Activated CD4-positive, alpha-beta T cell treated with anti-CD3 and anti-CD28 coated beads, Interleukin-2, amount 10 ng/mL, durations not matched to agents 24 days and 14 days (primary cell): ENCODE results near the gene SIPA1L2. TPM values are rescaled to one million over a fixed set of nuclear protein-coding genes. Genes with fewer than 3 reads are reported as not detected.

Experiments
- DNase-seq: peaks from one replicate; pipeline ENCODE4 v3.0.0; 2022
- H3K27ac Mint-ChIP-seq: one replicate; pipeline ENCODE4 v1.8.0; 2022; ENCODE audit warnings: mild to moderate bottlenecking, mixed read lengths
- H3K27me3 Mint-ChIP-seq: one replicate; pipeline ENCODE4 v1.8.0; 2022; ENCODE audit warnings: mixed read lengths
- H3K36me3 Mint-ChIP-seq: one replicate; pipeline ENCODE4 v1.8.0; 2022; ENCODE audit warnings: low read depth, mild to moderate bottlenecking, mixed read lengths
- H3K4me1 Mint-ChIP-seq: one replicate; pipeline ENCODE4 v1.8.0; 2021; ENCODE audit warnings: mixed read lengths
- H3K4me3 Mint-ChIP-seq: one replicate; pipeline ENCODE4 v1.8.0; 2022; ENCODE audit warnings: mild to moderate bottlenecking, moderate library complexity, mixed read lengths
- H3K9me3 Mint-ChIP-seq: one replicate; pipeline ENCODE4 v1.8.0; 2021; ENCODE audit warnings: mixed read lengths
- intact Hi-C: fragments of 100-400 bp; cut with micrococcal nuclease; formaldehyde crosslinking; loops from one replicate; pipeline ENCODE4 v1.15.1; 2023
- total RNA-seq: library from RNA; stranded (reverse); gene quantifications from 2 replicates; pipeline ENCODE4 v1.2.3, GENCODE V29; 2022

SIPA1L2 gene
- total RNA-seq, 1 donor from 2014 or later = 4.1 TPM

DNA sequence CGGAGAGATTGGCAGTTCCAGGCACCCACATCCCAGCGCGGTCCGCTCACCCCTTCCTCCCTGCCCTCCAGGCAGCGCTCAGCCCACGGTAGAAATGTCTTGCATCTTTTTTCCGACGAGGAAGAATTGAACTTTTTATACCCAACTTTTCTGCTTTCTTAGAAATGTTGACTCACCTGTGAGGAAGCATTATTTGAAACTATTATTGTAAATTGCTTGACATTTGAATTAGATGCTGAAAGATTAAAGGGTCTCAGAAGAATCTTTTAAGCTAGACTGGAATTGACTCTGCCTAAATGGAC is 912 bp upstream of the SIPA1L2 start:
- Mint-ChIP-seq H3K27me3 (peaks cover 56% of the 10 kb centered on the region), H3K4me3 (peak overlapping the region; percentile 87), H3K27ac (peak overlapping the region; percentile 48), H3K36me3 (no peaks in the 10 kb centered on the region), H3K9me3 (no peaks in the 10 kb centered on the region), H3K4me1 (peaks cover 22% of the 10 kb centered on the region)
- no peak for DNase-seq
- intact Hi-C loops = loop anchor here (2.0 to 10.0 kb wide), 3 partner anchors 320 to 674 kb away; partner anchors contain the start of gene NTPCR

- peak; percentile 71 for DNase-seq
- H3K4me1 Mint-ChIP-seq = peaks cover 22% of the 10 kb centered on the region
- no peaks in the 10 kb centered on the region for H3K36me3 Mint-ChIP-seq
- H3K9me3 Mint-ChIP-seq = no peaks in the 10 kb centered on the region
- intact Hi-C loops = loop anchor here (2.0 to 10.0 kb wide), 4 partner anchors 175 to 675 kb away; partner anchors contain the start of gene NTPCR
- peak overlapping the region; percentile 76 for H3K27ac Mint-ChIP-seq
- peaks cover 52% of the 10 kb centered on the region for H3K27me3 Mint-ChIP-seq
- H3K4me3 Mint-ChIP-seq = peak overlapping the region; percentile 87
Measured at GRCh38 chr1:232629250-232630046, 485 bp downstream of the SIPA1L2 start.

- intact Hi-C loops = loop anchor here (10.0 kb wide), 1 partner anchor 174 kb away; no protein-coding TSS in a partner anchor
- Mint-ChIP-seq H3K27ac (peak overlapping the region; percentile 76), H3K4me1 (peaks cover 22% of the 10 kb centered on the region), H3K36me3 (no peaks in the 10 kb centered on the region), H3K4me3 (peak overlapping the region; percentile 87), H3K27me3 (peaks cover 47% of the 10 kb centered on the region), H3K9me3 (no peaks in the 10 kb centered on the region)
- DNase-seq = no peak
Measured at GRCh38 chr1:232628335-232629249, 1.3 kb downstream of the SIPA1L2 start.

GRCh38 chr1:232627645-232628334 is 2.1 kb downstream of the SIPA1L2 start:
- peaks cover 22% of the 10 kb centered on the region for H3K4me1 Mint-ChIP-seq
- peaks cover 44% of the 10 kb centered on the region for H3K27me3 Mint-ChIP-seq
- peak overlapping the region; percentile 87 for H3K4me3 Mint-ChIP-seq
- peak; percentile 74 for DNase-seq
- H3K27ac Mint-ChIP-seq = no peak overlapping the region
- H3K9me3 Mint-ChIP-seq = no peaks in the 10 kb centered on the region
- H3K36me3 Mint-ChIP-seq = no peaks in the 10 kb centered on the region
- intact Hi-C loops = loop anchor here (1.0 to 10.0 kb wide), 2 partner anchors 173 to 761 kb away; no protein-coding TSS in a partner anchor

DNA sequence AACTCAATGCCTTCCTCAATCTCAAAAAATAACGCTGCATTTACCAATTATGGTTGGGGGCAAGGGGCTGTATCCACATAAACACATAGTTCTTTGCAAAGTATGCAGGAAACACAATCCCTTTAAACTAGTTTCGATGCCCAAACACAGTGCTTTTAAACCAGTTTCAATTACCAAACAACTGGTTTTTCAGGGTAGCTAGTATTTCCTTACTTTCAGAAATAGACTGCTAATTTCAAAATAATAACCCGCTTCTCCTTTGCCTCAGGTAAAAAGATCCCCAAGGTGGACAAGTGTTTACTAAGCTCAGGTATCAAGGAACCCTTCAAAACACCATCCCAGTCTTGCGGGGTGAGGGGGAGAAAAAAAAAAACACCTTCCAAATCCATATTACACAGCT is 2.8 kb downstream of the SIPA1L2 start:
- intact Hi-C loops = loop anchor here (1.0 to 10.0 kb wide), 2 partner anchors 172 to 761 kb away; no protein-coding TSS in a partner anchor
- peaks cover 22% of the 10 kb centered on the region for H3K4me1 Mint-ChIP-seq
- H3K9me3 Mint-ChIP-seq = no peaks in the 10 kb centered on the region
- H3K4me3 Mint-ChIP-seq = no peak overlapping the region
- H3K27ac Mint-ChIP-seq = no peak overlapping the region
- H3K36me3 Mint-ChIP-seq = no peaks in the 10 kb centered on the region
- DNase-seq = no peak
- H3K27me3 Mint-ChIP-seq = peaks cover 38% of the 10 kb centered on the region

GRCh38 chr1:232626452-232626851 is 3.5 kb downstream of the SIPA1L2 start:
- no peak overlapping the region for H3K4me3 Mint-ChIP-seq

DNA sequence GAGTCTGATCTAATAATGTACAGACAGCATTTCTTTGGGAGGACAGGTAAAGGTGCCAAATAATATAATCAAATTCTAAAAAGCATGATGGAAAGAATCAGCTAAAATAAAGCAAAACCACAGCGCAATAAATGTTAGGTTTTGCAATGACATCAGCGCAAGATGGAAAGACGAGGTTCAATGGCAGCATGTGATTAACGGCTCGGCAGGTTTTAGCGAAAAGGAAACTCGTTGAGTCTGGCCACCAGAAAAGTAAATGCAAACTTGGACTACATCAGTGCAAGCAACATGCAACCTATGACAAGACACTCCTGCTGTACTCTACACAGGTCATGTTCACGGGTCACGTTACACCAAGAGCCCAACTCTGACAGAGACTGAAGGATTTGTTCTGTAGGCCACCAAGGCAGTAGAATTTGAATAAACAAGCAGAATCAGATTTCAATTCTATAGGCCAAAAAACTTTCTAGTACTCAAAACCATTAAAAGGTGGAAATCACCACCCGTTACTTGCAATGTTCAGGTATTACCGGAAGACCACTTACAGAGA is 4.5 kb downstream of the SIPA1L2 start:
- Mint-ChIP-seq H3K9me3 (no peaks in the 10 kb centered on the region), H3K36me3 (no peaks in the 10 kb centered on the region), H3K27me3 (peaks cover 26% of the 10 kb centered on the region), H3K4me3 (no peak overlapping the region), H3K27ac (no peak overlapping the region), H3K4me1 (peaks cover 14% of the 10 kb centered on the region)
- intact Hi-C loops = loop anchor here (10.0 kb wide), 1 partner anchor 171 kb away; no protein-coding TSS in a partner anchor
- DNase-seq = no peak

More at GRCh38 chr1:232626452-232626851, 3.5 kb downstream of the SIPA1L2 start:
- Mint-ChIP-seq H3K4me1 (peaks cover 22% of the 10 kb centered on the region), H3K27me3 (peaks cover 34% of the 10 kb centered on the region), H3K27ac (no peak overlapping the region), H3K36me3 (no peaks in the 10 kb centered on the region), H3K9me3 (no peaks in the 10 kb centered on the region)
- intact Hi-C loops = loop anchor here (10.0 kb wide), 1 partner anchor 172 kb away; no protein-coding TSS in a partner anchor
- DNase-seq = no peak

GRCh38 chr1:232624546-232625281 is 5.2 kb downstream of the SIPA1L2 start:
- H3K9me3 Mint-ChIP-seq = no peaks in the 10 kb centered on the region
- H3K36me3 Mint-ChIP-seq = no peaks in the 10 kb centered on the region
- no peak overlapping the region for H3K27ac Mint-ChIP-seq
- peaks cover 26% of the 10 kb centered on the region for H3K27me3 Mint-ChIP-seq
- intact Hi-C loops = loop anchor here (10.0 kb wide), 1 partner anchor 170 kb away; no protein-coding TSS in a partner anchor
- no peak for DNase-seq
- H3K4me3 Mint-ChIP-seq = no peak overlapping the region
- peaks cover 14% of the 10 kb centered on the region for H3K4me1 Mint-ChIP-seq

DNA sequence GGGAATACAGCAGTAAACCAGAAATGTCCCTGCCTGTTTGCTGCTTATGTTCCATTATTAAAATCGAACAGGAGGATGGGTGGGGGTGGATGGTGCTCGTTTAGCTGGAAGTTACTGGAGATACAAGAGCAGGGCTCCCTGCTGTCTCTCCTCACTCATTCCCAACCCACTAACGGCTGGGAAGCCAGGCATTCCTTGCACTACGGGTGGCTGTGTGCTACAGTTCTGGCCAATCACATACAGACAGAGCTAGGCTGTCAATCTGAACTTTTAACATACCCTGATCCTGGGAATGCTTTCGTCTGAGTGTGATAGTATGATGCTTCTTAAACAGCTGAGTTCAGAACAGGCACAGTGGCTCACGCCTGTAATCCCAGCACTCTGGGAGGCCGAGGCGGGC is 7.0 kb downstream of the SIPA1L2 start:
- H3K4me1 Mint-ChIP-seq = peaks cover 5% of the 10 kb centered on the region
- no peak for DNase-seq
- no peak overlapping the region for H3K4me3 Mint-ChIP-seq
- no peaks in the 10 kb centered on the region for H3K9me3 Mint-ChIP-seq
- H3K36me3 Mint-ChIP-seq = no peaks in the 10 kb centered on the region
- H3K27ac Mint-ChIP-seq = no peak overlapping the region
- intact Hi-C loops = loop anchor here (10.0 kb wide), 1 partner anchor 168 kb away; no protein-coding TSS in a partner anchor
- peaks cover 13% of the 10 kb centered on the region for H3K27me3 Mint-ChIP-seq

DNA sequence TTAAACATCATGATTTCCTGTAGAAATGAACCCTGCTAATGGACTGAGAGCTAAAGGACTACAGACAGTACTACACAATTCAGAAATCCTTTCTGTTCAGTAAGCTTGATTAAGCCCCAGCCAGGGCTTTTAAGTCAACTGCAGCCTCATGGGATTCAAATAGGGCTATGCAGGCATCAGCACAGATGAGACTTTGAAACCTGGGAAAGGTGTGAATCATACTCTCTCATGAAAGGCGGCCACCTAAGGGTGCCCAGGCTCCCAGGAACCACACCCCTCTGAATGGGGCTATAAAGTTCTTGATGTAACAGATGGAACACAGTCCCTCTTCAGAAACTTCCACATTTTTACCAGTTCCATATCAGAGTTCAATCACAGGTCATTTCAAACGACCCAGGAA is 7.6 kb downstream of the SIPA1L2 start:
- no peak for DNase-seq
- Mint-ChIP-seq H3K36me3 (no peaks in the 10 kb centered on the region), H3K4me3 (no peak overlapping the region), H3K27me3 (peaks cover 13% of the 10 kb centered on the region), H3K27ac (no peak overlapping the region), H3K9me3 (no peaks in the 10 kb centered on the region), H3K4me1 (peaks cover under 1% of the 10 kb centered on the region)
- intact Hi-C loops = loop anchor here (10.0 kb wide), 1 partner anchor 168 kb away; no protein-coding TSS in a partner anchor

GRCh38 chr1:232621050-232621449 is 8.9 kb downstream of the SIPA1L2 start:
- Mint-ChIP-seq H3K36me3 (no peaks in the 10 kb centered on the region), H3K27ac (no peak overlapping the region), H3K4me3 (no peak overlapping the region), H3K4me1 (no peaks in the 10 kb centered on the region), H3K27me3 (peaks cover 8% of the 10 kb centered on the region), H3K9me3 (no peaks in the 10 kb centered on the region)
- intact Hi-C loops = loop anchor here (10.0 kb wide), 1 partner anchor 166 kb away; no protein-coding TSS in a partner anchor
- no peak for DNase-seq

GRCh38 chr1:232620356-232620969 is 9.5 kb downstream of the SIPA1L2 start:
- Mint-ChIP-seq H3K4me1 (no peaks in the 10 kb centered on the region), H3K36me3 (no peaks in the 10 kb centered on the region), H3K9me3 (no peaks in the 10 kb centered on the region), H3K27me3 (peaks cover 5% of the 10 kb centered on the region), H3K27ac (no peak overlapping the region), H3K4me3 (no peak overlapping the region)
- intact Hi-C loops = loop anchor here (10.0 kb wide), 1 partner anchor 166 kb away; no protein-coding TSS in a partner anchor
- no peak for DNase-seq
